ENCODE data around the gene NCDN. TPM values are rescaled to one million over a fixed set of nuclear protein-coding genes. Genes with fewer than 3 reads are reported as not detected.

Gene NCDN
- polyA plus RNA-seq, 1 donor (not counting 4 experiments of a cell fraction or from before 2014, with no cell fraction given), result 10.5 TPM

- Histone ChIP-seq H3K9me1 (ENCODE audit: control insufficient read depth, extremely low read depth, insufficient read depth, low read length) (no peaks in the 10 kb centered on the region), H4K20me1 (ENCODE audit: control insufficient read depth, extremely low read depth, insufficient read depth, low read length) (peaks cover 5% of the 10 kb centered on the region), H3K9me3 (ENCODE audit: control insufficient read depth, low read depth, low read length) (no peaks in the 10 kb centered on the region), H3K27me3 (ENCODE audit: control insufficient read depth, extremely low read depth, insufficient read depth, low read length) (no peaks in the 10 kb centered on the region), H3K36me3 (ENCODE audit: control insufficient read depth in 2 of 2, extremely low read depth in 1 of 2, insufficient read depth in 2 of 2, low read length in 2 of 2) (peaks cover 3 to 4% of the 10 kb centered on the region in 2 experiments), H3K4me1 (ENCODE audit: control insufficient read depth, extremely low read depth, insufficient read depth, low read length) (peaks cover 39% of the 10 kb centered on the region), H3K79me2 (ENCODE audit: control insufficient read depth, insufficient read depth, low read length) (no peaks in the 10 kb centered on the region), H3K27ac (ENCODE audit: control insufficient read depth, insufficient read depth, low read length) (no peak overlapping the region), H3K9ac (ENCODE audit: control insufficient read depth, extremely low read depth, insufficient read depth, low read length) (no peak overlapping the region), H3K4me2 (ENCODE audit: control insufficient read depth, extremely low read depth, insufficient read depth, low read depth, low read length) (no peak overlapping the region), H3K4me3 (ENCODE audit: control insufficient read depth in 2 of 3, extremely low read depth in 1 of 3, insufficient read depth in 2 of 3, low read depth in 1 of 3, low read length in 3 of 3) (no peak overlapping the region), H2AFZ (ENCODE audit: control insufficient read depth, low read length) (no peak overlapping the region)
- TF ChIP-seq EZH2 (IDR thresholded peaks at IDR 0.05; ENCODE audit: low read length) (no peak), CTCF (optimal IDR thresholded peaks at IDR 0.05 in 1 of 3, IDR thresholded peaks at IDR 0.05 in 1 of 3, conservative IDR thresholded peaks at IDR 0.05 in 1 of 3; ENCODE audit: extremely low read depth in 1 of 3, insufficient read depth in 2 of 3, low read length in 3 of 3) (no peak)
- FAIRE-seq, result no peak
- dilution Hi-C loops (cut with MboI; ENCODE audit: extremely low pct_ligation_motif_present, low sequenced_read_pairs), result no loop called here
- DNase-seq (ENCODE audit: low read depth, low spot score), result no peak
Measured at GRCh38 chr1:35567947-35568558, 10.5 kb downstream of the NCDN start.

GRCh38 chr1:35568975-35569395 is 11.4 kb downstream of the NCDN start:
- Histone ChIP-seq H2AFZ (ENCODE audit: control insufficient read depth, low read length) (no peak overlapping the region), H3K36me3 (ENCODE audit: control insufficient read depth in 2 of 2, extremely low read depth in 1 of 2, insufficient read depth in 2 of 2, low read length in 2 of 2) (peaks cover 2 to 3% of the 10 kb centered on the region in 2 experiments), H3K9me3 (ENCODE audit: control insufficient read depth, low read depth, low read length) (no peaks in the 10 kb centered on the region), H3K79me2 (ENCODE audit: control insufficient read depth, insufficient read depth, low read length) (no peaks in the 10 kb centered on the region), H3K9ac (ENCODE audit: control insufficient read depth, extremely low read depth, insufficient read depth, low read length) (no peak overlapping the region), H3K4me2 (ENCODE audit: control insufficient read depth, extremely low read depth, insufficient read depth, low read depth, low read length) (no peak overlapping the region), H3K27ac (ENCODE audit: control insufficient read depth, insufficient read depth, low read length) (no peak overlapping the region), H3K27me3 (ENCODE audit: control insufficient read depth, extremely low read depth, insufficient read depth, low read length) (peaks cover 9% of the 10 kb centered on the region), H3K4me3 (ENCODE audit: control insufficient read depth in 2 of 3, extremely low read depth in 1 of 3, insufficient read depth in 2 of 3, low read depth in 1 of 3, low read length in 3 of 3) (no peak overlapping the region), H3K9me1 (ENCODE audit: control insufficient read depth, extremely low read depth, insufficient read depth, low read length) (no peaks in the 10 kb centered on the region), H3K4me1 (ENCODE audit: control insufficient read depth, extremely low read depth, insufficient read depth, low read length) (peaks cover 35% of the 10 kb centered on the region), H4K20me1 (ENCODE audit: control insufficient read depth, extremely low read depth, insufficient read depth, low read length) (peaks cover 3% of the 10 kb centered on the region)
- dilution Hi-C loops (cut with MboI; ENCODE audit: extremely low pct_ligation_motif_present, low sequenced_read_pairs), result no loop called here
- TF ChIP-seq CTCF (optimal IDR thresholded peaks at IDR 0.05 in 1 of 3, IDR thresholded peaks at IDR 0.05 in 1 of 3, conservative IDR thresholded peaks at IDR 0.05 in 1 of 3; ENCODE audit: extremely low read depth in 1 of 3, insufficient read depth in 2 of 3, low read length in 3 of 3) (peak; percentile 87 to 97 (median 96)), EZH2 (IDR thresholded peaks at IDR 0.05; ENCODE audit: low read length) (no peak)
- FAIRE-seq (peak; percentile 79), DNase-seq (ENCODE audit: low read depth, low spot score) (no peak)

All from keratinocyte (primary cell).